ENCODE data around the gene CAPN3. TPM values are rescaled to one million over a fixed set of nuclear protein-coding genes. Genes with fewer than 3 reads are reported as not detected.
"Not testable (repeated sequence)": the region's sequence is repeated elsewhere in the genome, so short reads cannot be mapped to it uniquely, and the experiment has no call there.

Gene CAPN3
- total RNA-seq, 3 donors from 2014 or later, result 11.6 to 21.5 (median 16.1) TPM

DNA sequence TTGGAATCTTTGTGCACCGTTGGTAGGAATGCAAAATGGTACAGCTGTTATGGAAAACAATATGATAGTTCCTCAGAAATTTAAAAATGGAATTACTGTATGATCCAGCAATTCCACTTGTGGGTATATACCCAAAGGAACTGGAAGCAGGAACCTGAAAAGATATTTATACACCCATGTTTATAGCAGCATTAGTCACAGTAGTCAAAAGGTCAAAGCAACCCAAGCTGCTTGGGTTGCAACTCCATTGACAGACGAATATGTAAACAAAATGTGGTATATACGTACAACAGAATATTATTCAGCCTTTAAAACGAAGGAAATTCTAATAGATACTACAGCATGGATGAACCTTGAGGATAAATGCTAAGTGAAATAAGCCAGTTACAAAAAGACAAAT, 35.0 kb upstream of the CAPN3 start:
- intact Hi-C loops (cut with DNase I, micrococcal nuclease), result no loop called here
- Histone ChIP-seq H3K4me1 (ENCODE audit: low read depth) (no peaks in the 10 kb centered on the region), H3K9me3 (no peaks in the 10 kb centered on the region), H3K4me3 (no peak overlapping the region), H3K36me3 (ENCODE audit: low read depth) (no peaks in the 10 kb centered on the region)
- TF ChIP-seq, protein P1, sequence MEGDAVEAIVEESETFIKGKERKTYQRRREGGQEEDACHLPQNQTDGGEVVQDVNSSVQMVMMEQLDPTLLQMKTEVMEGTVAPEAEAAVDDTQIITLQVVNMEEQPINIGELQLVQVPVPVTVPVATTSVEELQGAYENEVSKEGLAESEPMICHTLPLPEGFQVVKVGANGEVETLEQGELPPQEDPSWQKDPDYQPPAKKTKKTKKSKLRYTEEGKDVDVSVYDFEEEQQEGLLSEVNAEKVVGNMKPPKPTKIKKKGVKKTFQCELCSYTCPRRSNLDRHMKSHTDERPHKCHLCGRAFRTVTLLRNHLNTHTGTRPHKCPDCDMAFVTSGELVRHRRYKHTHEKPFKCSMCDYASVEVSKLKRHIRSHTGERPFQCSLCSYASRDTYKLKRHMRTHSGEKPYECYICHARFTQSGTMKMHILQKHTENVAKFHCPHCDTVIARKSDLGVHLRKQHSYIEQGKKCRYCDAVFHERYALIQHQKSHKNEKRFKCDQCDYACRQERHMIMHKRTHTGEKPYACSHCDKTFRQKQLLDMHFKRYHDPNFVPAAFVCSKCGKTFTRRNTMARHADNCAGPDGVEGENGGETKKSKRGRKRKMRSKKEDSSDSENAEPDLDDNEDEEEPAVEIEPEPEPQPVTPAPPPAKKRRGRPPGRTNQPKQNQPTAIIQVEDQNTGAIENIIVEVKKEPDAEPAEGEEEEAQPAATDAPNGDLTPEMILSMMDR (IDR thresholded peaks at IDR 0.05), result no peak
- DNase-seq, result no peak
- ATAC-seq, result peak; percentile 80

DNA sequence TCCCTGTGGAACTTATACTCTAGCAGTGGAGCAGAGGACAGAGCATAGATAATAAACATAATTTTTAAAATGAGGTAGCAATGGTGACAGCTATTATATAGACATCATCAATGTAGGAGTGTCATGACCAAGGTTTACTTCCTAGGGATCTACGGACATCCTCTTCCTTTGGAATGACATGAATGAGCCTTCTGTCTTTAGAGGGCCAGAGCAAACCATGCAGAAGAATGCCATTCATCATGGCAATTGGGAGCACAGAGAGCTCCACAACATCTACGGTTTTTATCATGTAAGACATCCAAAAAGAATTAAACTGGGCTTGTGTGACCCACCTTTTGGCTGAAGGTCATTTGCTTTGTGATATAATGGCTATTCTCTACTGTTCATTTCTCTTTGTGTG, 30.1 kb upstream of the CAPN3 start:
- Histone ChIP-seq H3K9me3 (no peaks in the 10 kb centered on the region), H3K4me3 (no peak overlapping the region), H3K36me3 (ENCODE audit: low read depth) (no peaks in the 10 kb centered on the region), H3K4me1 (ENCODE audit: low read depth) (no peaks in the 10 kb centered on the region)
- intact Hi-C loops (cut with DNase I, micrococcal nuclease), result no loop called here
- TF ChIP-seq, protein P1 (IDR thresholded peaks at IDR 0.05), result no peak
- no peak for ATAC-seq
- no peak for DNase-seq

DNA sequence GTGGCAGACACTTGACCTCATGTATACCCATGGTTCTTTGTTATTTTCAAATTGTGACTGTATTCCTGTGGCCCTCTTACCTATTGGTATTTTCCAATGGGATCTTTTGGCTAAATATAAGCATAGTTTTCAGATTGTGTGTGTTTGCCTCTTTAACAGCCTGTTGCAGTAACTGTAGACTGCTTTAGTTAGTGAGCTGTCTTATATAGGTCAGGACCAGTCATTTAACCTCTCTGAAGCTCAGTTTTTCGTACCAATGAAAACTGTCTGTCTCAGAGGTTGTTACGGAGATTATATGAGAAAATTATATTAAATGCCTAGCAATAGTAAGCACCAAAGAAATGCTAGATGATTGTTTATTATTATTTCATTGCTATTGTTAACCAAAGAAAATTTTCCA, 29.3 kb upstream of the CAPN3 start:
- DNase-seq (no peak), ATAC-seq (no peak)
- Histone ChIP-seq H3K9me3 (peaks cover 8% of the 10 kb centered on the region), H3K4me3 (no peak overlapping the region), H3K36me3 (ENCODE audit: low read depth) (no peaks in the 10 kb centered on the region), H3K4me1 (ENCODE audit: low read depth) (no peaks in the 10 kb centered on the region)
- TF ChIP-seq, protein P1 (IDR thresholded peaks at IDR 0.05), result no peak
- intact Hi-C loops (cut with DNase I, micrococcal nuclease), result no loop called here

DNA sequence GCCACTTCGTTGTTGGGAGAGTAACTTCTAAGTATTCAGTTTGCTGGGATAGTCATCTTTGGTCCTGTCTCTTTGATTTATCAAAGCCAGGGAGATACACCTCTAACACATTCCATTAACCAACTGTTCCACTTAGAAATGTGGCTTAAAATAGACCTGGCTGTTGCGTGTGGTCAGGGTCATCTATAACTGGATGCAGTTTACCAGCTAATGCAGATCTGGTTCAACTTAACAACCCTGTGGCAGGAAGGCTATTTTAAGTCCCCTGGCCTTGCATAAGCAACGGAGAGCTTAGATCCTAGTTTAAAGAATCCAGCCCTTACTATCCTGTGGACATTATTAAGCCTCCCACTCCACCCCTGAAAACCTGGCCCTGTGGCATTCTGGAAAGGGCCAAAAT, 28.1 kb upstream of the CAPN3 start:
- ATAC-seq, result no peak

DNA sequence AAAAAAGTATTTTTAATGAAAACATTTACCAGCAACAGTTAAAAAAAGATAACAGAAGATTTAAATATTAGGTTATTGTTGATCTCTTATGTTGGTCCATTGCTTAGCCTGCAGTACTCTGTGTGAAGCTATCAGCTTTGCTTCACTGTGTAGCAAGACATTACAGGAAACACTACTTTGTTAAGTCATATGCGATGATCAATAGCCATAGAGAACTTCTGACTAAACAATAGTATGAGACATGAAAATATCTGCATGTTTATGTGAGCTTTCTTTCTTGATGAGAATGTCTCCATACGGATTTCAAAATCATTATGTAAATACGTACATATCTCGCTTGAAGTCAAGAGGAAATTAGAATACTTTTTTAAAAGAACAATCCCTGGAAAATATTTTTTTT, 27.0 kb upstream of the CAPN3 start:
- ATAC-seq (no peak), DNase-seq (no peak)
- Histone ChIP-seq H3K4me3 (no peak overlapping the region), H3K36me3 (ENCODE audit: low read depth) (no peaks in the 10 kb centered on the region), H3K9me3 (peaks cover 13% of the 10 kb centered on the region), H3K4me1 (ENCODE audit: low read depth) (no peaks in the 10 kb centered on the region)
- intact Hi-C loops (cut with DNase I, micrococcal nuclease), result no loop called here
- TF ChIP-seq, protein P1 (IDR thresholded peaks at IDR 0.05), result no peak

More for the DNA sequence above, 28.1 kb upstream of the CAPN3 start:
- Histone ChIP-seq H3K4me1 (ENCODE audit: low read depth) (no peaks in the 10 kb centered on the region), H3K4me3 (no peak overlapping the region), H3K9me3 (peaks cover 13% of the 10 kb centered on the region), H3K36me3 (ENCODE audit: low read depth) (no peaks in the 10 kb centered on the region)
- intact Hi-C loops (cut with DNase I, micrococcal nuclease), result no loop called here
- TF ChIP-seq, protein P1 (IDR thresholded peaks at IDR 0.05), result no peak
- no peak for DNase-seq

DNA sequence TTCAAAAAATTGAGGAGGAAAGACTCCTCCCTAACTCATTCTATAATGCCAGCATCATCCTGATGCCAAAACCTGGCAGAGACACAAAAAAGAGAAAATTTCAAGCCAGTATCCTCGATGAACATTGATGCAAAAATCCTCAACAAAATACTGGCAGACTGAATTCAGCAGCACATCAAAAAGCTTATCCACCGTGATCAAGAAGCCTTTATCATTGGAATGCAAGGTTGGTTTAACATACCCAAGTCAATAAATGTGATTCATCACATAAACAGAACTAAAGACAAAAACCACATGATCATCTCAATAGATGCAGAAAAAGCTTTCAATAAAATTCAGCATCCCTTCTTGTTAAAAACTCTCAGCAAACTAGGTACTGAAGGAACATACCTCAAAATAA, 24.2 kb upstream of the CAPN3 start:
- intact Hi-C loops (cut with DNase I, micrococcal nuclease), result no loop called here
- ATAC-seq, result no peak
- H3K9me3 ChIP-seq, result peaks cover 13% of the 10 kb centered on the region

DNA sequence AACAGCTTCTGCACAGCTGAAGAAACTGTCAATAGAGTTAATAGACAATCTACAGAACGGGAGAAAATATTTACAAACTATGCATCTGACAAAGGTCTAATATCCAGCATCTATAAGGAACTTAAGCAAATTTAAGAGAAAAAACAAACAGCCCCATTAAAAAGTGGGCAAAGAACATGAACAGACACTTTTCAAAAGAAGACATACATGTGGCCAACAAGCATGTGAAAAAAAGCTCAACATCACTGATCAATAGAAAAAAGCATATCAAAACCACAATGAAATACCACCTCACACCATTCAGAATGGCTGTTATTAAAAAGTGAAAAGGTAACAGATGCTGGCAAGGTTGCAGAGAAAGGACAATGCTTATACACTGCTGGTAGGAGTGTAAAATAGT, 22.7 kb upstream of the CAPN3 start:
- H3K4me1 ChIP-seq (ENCODE audit: low read depth); DNase-seq; H3K36me3 ChIP-seq (ENCODE audit: low read depth); ATAC-seq; intact Hi-C loops (cut with DNase I, micrococcal nuclease); H3K4me3 ChIP-seq: not testable (repeated sequence)
- peaks cover 13% of the 10 kb centered on the region for H3K9me3 ChIP-seq

More for the DNA sequence above, 24.2 kb upstream of the CAPN3 start:
- Histone ChIP-seq H3K4me3 (no peak overlapping the region), H3K4me1 (ENCODE audit: low read depth) (no peaks in the 10 kb centered on the region), H3K36me3 (ENCODE audit: low read depth) (no peaks in the 10 kb centered on the region)
- DNase-seq, result no peak
- TF ChIP-seq, protein P1 (IDR thresholded peaks at IDR 0.05), result no peak

DNA sequence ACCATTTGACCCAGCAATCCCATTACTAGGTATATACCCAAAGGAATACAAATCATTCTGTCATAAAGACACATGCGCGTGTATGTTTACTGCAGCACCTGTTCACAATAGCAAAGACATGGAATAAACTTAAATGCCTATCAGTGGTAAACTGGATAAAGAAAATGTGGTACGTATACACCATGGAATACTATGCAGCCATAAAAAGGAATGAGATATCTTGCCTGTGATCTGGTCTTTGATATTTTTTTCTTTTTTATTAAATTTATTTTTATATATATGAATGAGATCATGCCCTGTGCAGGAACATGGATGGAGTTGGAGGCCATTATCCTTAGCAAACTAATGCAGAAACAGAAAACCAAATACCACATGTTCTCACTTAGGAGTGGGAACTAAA, 22.2 kb upstream of the CAPN3 start:
- DNase-seq; H3K36me3 ChIP-seq (ENCODE audit: low read depth); intact Hi-C loops (cut with DNase I, micrococcal nuclease); ATAC-seq; H3K4me1 ChIP-seq (ENCODE audit: low read depth); H3K4me3 ChIP-seq: not testable (repeated sequence)
- peaks cover 13% of the 10 kb centered on the region for H3K9me3 ChIP-seq

Measured in mucosa of descending colon (tissue), 3 donors.